Cardiac ventricle fibroblast (primary cell): ENCODE results near the gene TANC1. TPM values are rescaled to one million over a fixed set of nuclear protein-coding genes. Genes with fewer than 3 reads are reported as not detected.

Source experiments
- total RNA-seq: library from RNA; depleted of rRNA; stranded (reverse); fragments of >200 nt; gene quantifications from 2 replicates; pipeline ENCODE4 v1.2.3, GENCODE V29; 2015

TANC1 gene
- total RNA-seq = 30.8 and 33.6 TPM in 2 replicates

DNA sequence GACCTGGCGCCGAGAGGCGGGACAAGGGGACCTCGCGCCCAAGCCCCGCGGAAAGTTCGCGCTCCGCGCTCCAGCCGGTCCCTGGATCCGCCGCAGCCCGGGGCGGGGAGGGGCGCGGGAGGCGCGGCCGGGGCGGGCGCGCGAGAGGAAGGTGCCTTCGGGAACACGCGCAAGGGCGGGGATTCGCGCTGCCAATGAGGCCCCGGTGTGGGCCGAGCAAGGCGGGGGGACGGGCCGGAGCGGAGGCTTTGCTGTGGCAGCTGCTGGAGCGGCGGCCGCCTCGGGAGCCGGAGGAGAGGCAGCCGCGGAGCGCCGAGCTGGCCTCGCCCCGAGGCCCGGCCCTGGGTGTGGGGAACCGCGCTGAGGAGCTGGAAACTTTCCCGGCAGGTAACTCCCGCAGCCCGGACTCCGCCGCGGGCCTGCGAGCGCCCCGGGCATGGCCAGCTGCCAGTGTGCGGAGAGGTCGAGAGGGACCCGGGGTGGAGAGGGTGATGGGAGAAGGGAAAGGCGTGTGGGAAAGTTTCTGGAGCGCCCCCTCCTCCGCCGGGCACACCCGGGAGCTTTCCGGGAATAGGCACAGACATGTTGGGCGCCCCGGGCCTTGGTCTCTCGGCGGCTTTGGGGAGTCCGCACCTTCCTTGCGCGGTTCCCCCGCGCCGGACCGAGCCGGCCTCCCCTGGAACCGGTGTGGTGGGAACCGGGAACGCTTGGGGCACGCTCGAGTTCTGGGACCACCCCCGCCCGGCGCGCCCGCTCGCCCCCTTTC, at the start of gene TANC1:
Gene TANC1 (plus strand): TSS at position 245 of the 766 bp plus-strand sequence. CDS start 97,271 bp downstream, outside the sequence.

Other genes with a start within 250 kb of the TANC1 start
- not detected in 2 replicates for gene DAPL1, start 173.3 kb upstream of the TANC1 start, total RNA-seq